Adipose tissue (tissue), 3 donors: ENCODE results near the gene CCDC144A. TPM values are rescaled to one million over a fixed set of nuclear protein-coding genes. Genes with fewer than 3 reads are reported as not detected.
"Not testable (repeated sequence)": the region's sequence is repeated elsewhere in the genome, so short reads cannot be mapped to it uniquely, and the experiment has no call there.

Experiments used
- H3K27ac ChIP-seq: one replicate; pipeline ENCODE4 v1.5.1; 2013; ENCODE audit warnings: low read depth, low read length
- WGBS, 3 donors: extraction: QIAGEN DNeasy Blood & Tissue Kit; methylation state at CpG; one replicate each; pipeline ENCODE4 v1.1.7; 2013; 5-methylcytosine and 5-hydroxymethylcytosine counted together
- polyA plus RNA-seq, 3 donors: library from polyadenylated mRNA; stranded (reverse); fragments of 200-250 nt; gene quantifications; one replicate each; pipeline ENCODE4 v1.2.3, GENCODE V29; 2013
- donor health status: healthy with polysubstance abuse.
- donor health status: Bipolar disorder and iron deficiency.
- donor health status: healthy.

The CCDC144A gene
- polyA plus RNA-seq, 3 donors = 0.67 to 1.6 (median 1.5) TPM

GRCh38 chr17:16807620-16808019 lies 117.6 kb downstream of the CCDC144A start:
- H3K27ac ChIP-seq = not testable (repeated sequence)
- WGBS, 3 donors = 53 to 90% (median 72%) methylated on average over 2 to 7 of the region's 9 CpGs

- WGBS, 3 donors = 86 to 97% (median 93%) methylated on average over 4 to 5 of the region's 5 CpGs
- H3K27ac ChIP-seq = not testable (repeated sequence)
Observed at GRCh38 chr17:16810236-16810635, 120.2 kb downstream of the CCDC144A start.

GRCh38 chr17:16812126-16812525 lies 122.1 kb downstream of the CCDC144A start:
- 31 to 55% (median 37%) methylated on average over 6 to 7 of the region's 7 CpGs for WGBS, 3 donors
- H3K27ac ChIP-seq = not testable (repeated sequence)

GRCh38 chr17:16814439-16814838 lies 124.4 kb downstream of the CCDC144A start:
- H3K27ac ChIP-seq = no peak overlapping the region
- 78 to 82% (median 81%) methylated on average over 6 to 7 of the region's 7 CpGs for whole genome bisulfite sequencing, 3 donors

GRCh38 chr17:16817201-16817600 lies 127.2 kb downstream of the CCDC144A start:
- no peak overlapping the region for H3K27ac ChIP-seq
- WGBS, 3 donors = 84 to 91% (median 88%) methylated on average over 7 of the region's 7 CpGs

GRCh38 chr17:16817940-16818339 lies 127.9 kb downstream of the CCDC144A start:
- WGBS, 3 donors = 82 to 93% (median 83%) methylated on average over 7 of the region's 7 CpGs
- H3K27ac ChIP-seq = not testable (repeated sequence)

- H3K27ac ChIP-seq = no peak overlapping the region
- 52 to 68% (median 66%) methylated on average over 5 of the region's 5 CpGs for WGBS, 3 donors
Observed at GRCh38 chr17:16818340-16818739, 128.3 kb downstream of the CCDC144A start.

GRCh38 chr17:16818821-16819683 lies 129.0 kb downstream of the CCDC144A start:
- 75 to 78% (median 77%) methylated on average over 20 to 23 of the region's 23 CpGs for WGBS, 3 donors
- H3K27ac ChIP-seq = no peak overlapping the region

- no peak overlapping the region for H3K27ac ChIP-seq
- 50 to 76% (median 54%) methylated on average over 7 of the region's 7 CpGs for WGBS, 3 donors
Observed at GRCh38 chr17:16820161-16820877, 130.3 kb downstream of the CCDC144A start.

GRCh38 chr17:16820979-16821543 lies 131.0 kb downstream of the CCDC144A start:
- WGBS, 3 donors = 32 to 75% (median 73%) methylated on average over 4 to 5 of the region's 7 CpGs

GRCh38 chr17:16822133-16822532 lies 132.1 kb downstream of the CCDC144A start:
- 82 to 88% (median 85%) methylated on average over 8 to 13 of the region's 17 CpGs for WGBS, 3 donors
- not testable (repeated sequence) for H3K27ac ChIP-seq

More at GRCh38 chr17:16820979-16821543, 131.0 kb downstream of the CCDC144A start:
- no peak overlapping the region for H3K27ac ChIP-seq

GRCh38 chr17:16823768-16824406 lies 133.8 kb downstream of the CCDC144A start:
- H3K27ac ChIP-seq = not testable (repeated sequence)
- 39 to 79% (median 50%) methylated on average over 1 to 3 of the region's 5 CpGs for WGBS, 3 donors

Other genes with a start within 250 kb of the CCDC144A start
- 1 to 10 TPM in 2 of 3 donors, under 1 TPM in 1; 0.86 to 1.9 (median 1.3) TPM for gene LRRC75A, start 198.0 kb upstream of the CCDC144A start, polyA plus RNA-seq
- gene ZNF287, start 121.0 kb upstream of the CCDC144A start, polyA plus RNA-seq = 1 to 10 TPM; 1.8 to 5.7 (median 1.9) TPM
- gene ZNF624, start 36.4 kb upstream of the CCDC144A start, polyA plus RNA-seq = 1 to 10 TPM in 2 of 3 donors, under 1 TPM in 1; 0.53 to 1.7 (median 1.5) TPM